Stimulated activated CD8-positive, alpha-beta memory T cell treated with anti-CD3 and anti-CD28 coated beads, Interleukin-12 subunit alpha, Interleukin-12 subunit beta, amount 100 ng/mL, for 1 hour (primary cell): ENCODE data around the gene NTHL1.

Experiments used
- DNase-seq: peaks from one replicate; pipeline ENCODE4 v3.0.0-alpha.2; 2020; ENCODE audit warnings: low read depth

Gene NTHL1

DNA sequence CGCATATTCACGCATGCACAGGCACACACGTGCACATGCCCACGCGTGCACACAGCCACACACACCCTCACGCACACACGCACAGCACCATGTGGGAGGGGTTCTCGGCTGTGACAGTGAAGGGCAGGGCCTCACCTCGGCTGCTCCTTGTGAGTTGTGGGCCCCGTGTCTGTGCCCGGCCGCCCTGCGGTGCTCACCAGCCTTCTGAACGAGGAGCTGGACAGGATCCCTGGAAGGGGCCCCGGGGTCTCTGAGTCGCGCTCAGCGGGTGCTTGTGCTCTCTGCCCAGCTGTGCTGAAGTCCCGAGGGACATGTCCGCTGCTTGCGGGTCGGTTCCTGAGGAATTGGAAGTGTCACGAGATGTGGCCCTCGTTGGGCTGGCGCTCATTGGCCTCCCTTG lies 16.2 kb upstream of the NTHL1 start:
- DNase-seq: no peak

DNA sequence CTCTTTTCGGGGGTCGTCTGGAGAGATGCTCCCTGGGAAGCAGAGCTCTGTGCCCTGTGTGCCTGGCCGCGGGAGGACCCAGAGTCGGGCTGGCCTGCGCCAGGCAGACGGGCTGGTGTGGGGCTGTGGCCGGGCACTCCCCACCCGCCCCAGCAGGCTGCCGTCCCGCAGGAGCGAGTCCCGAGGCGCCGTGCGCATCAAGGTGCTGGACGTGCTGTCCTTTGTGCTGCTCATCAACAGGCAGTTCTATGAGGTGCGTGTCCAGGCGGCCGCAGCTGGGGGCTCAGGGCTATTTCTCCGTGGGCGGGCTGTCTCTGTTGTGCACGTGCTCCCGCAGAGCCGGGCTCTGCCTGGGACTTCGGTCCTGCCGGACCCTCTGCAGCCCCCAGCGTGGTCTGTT lies 15.2 kb upstream of the NTHL1 start:
- DNase-seq: no peak

DNA sequence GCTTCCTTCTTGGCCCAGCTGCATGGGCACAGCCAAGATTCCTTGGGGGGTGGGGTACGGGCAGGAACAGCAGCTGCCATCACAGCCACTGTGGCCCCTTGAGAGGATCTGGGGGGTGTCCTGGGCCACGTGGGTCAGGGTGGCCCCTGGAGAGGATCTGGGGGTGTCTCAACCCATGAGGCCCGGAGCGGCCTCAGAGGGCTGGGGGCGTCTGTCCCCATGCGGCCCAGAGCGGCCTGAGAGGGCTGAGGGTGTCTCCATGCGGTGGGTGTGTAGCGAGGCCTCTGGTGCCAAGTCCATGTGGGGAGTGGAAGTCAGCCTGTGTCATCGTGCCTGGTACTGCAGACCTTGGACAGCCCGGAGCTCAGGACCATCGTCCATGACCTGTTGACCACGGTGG lies 13.9 kb upstream of the NTHL1 start:
- no peak for DNase-seq

DNA sequence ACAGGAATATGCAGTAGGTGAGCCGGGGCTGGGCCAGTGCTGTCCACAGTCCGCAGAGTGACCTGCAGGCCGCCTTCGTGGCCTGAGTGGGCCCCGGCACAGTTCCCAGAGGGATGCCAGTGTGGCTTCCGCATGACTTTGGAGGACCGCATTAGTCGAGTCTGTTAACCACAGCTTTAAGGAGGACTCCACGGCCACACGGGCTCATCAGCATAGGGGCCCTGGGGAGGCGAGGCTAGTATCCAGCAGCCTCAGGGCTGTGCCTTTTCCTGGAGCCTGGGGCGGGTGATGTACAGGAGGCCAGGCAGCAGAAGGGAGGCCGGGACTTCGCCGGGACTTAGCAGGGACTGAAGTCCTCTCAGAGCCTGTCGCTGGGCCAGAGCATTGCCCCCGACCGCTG lies 13.4 kb upstream of the NTHL1 start:
- DNase-seq: no peak

DNA sequence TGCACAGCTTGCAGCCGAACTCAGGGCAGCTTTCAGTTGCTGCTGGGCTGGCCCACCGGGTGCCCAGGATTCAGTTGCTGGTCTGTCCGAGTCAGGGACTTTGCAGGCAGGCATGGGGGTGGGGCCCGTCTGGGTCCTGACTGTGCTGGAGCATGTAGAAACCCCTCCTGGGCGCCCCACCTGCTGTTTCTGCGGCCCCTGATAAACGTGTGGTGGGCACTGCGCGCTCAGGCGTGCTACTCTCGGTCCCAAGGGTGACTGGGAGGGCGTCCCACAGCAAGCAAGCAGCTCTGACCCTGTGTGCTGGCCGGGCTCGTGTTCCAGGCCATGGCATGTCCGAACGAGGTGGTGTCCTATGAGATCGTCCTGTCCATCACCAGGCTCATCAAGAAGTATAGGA lies 12.7 kb upstream of the NTHL1 start:
- DNase-seq: no peak

DNA sequence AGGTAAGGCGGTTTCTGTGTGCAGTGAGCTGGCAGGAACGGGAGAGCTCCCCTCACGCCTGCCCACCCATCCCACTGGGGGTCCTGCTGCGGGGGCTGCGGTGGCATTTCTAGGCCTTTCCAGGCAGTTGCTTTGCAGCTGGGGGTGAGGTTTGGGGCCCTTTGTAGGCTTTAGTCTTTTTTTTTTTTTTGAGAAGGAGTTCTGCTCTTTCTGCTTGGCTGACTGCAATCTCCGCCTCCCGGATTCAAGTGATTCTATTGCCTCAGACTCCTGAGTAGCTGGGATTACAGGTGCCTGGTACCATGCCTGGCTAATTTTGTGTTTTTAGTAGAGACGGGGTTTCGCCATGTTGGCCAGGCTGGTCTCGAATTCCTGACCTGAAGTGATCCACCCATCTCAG lies 11.2 kb upstream of the NTHL1 start:
- DNase-seq: no peak

DNA sequence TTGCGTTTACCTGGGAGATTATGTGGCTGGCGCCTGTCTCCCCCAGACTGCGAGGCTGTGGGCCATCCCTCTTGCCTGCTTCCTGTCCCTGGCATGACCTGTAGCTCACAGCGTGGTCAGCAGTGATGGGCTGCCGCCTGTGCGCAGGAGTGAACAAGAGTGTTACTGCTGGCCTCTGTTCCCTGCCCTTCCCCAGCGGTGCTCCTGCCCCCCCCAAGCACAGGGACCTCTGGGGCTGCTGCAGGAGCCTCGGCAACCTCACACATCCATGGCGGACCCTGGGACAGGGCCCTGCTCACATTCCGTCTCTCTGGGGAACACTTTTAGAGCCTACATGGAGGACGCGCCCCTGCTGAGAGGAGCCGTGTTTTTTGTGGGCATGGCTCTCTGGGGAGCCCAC lies 10.8 kb upstream of the NTHL1 start:
- no peak for DNase-seq

DNA sequence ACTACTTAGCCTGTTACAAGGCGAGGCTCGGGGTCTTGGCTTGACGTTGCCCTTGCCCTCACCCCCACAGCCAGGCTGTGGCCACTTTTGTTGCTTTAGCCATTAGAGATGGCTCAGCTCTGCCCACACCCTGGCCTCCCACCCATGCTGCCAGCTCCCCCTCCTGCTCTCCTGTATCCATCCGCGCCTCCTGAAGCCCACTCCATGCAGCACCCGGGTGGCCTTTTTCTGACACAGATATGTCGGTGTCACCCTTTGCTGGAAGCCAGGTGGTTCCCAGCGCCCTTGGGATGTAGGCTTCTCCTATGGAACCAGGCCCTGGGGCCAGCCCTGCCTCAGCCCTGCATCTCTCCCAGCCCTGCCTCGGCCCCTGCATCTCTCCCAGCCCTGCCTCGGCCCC lies 9.8 kb upstream of the NTHL1 start:
- DNase-seq: no peak

DNA sequence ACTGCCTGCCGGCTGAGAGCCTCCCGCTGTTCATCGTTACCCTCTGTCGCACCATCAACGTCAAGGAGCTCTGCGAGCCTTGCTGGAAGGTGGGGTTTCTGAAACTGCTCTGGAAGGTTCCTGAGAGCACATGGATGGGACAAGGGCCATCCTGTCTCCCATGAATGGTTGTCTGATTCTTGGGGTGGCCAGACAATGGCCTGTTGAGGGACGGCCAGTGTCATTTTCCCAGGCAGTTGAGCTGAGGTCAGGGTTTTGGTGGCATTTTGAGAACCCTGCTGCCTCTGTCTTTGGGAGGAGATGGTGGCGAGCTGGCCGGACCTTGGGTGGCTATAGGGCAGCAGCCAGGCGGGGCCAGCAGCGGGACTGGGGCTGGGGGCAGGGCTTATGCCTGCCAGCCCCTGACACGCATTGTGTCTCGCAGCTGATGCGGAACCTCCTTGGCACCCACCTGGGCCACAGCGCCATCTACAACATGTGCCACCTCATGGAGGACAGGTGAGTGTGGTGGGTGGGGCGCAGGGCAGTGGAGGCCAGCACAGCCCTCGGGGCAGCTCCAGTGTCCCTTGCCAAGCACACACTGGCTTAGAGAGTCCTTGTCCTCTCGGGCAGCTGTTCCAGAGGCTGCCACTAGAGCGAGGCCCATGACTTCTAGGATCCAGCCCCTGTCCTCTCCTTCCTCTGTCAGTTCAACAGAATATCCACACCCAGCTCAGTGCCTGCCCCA lies 9.2 kb upstream of the NTHL1 start:
- DNase-seq: no peak

DNA sequence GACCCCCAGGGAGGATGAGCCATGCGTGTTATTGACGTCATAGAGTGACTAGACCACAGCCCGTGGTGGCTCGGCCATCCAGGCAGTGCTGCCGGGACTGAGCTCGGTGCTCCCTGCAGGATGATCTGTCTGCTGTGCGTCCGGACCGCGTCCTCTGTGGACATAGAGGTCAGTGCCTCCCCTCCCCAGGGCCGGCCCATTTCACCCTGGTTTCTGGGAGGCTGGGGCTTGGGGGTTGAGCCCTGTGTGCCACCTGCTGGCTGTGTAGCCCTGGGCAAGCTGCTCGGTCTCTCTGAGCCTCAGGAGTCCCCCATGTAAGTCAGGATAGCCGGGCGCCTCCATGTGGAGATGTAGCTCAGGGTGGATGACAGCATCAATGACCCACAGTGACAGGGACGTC lies 8.4 kb upstream of the NTHL1 start:
- DNase-seq: no peak

DNA sequence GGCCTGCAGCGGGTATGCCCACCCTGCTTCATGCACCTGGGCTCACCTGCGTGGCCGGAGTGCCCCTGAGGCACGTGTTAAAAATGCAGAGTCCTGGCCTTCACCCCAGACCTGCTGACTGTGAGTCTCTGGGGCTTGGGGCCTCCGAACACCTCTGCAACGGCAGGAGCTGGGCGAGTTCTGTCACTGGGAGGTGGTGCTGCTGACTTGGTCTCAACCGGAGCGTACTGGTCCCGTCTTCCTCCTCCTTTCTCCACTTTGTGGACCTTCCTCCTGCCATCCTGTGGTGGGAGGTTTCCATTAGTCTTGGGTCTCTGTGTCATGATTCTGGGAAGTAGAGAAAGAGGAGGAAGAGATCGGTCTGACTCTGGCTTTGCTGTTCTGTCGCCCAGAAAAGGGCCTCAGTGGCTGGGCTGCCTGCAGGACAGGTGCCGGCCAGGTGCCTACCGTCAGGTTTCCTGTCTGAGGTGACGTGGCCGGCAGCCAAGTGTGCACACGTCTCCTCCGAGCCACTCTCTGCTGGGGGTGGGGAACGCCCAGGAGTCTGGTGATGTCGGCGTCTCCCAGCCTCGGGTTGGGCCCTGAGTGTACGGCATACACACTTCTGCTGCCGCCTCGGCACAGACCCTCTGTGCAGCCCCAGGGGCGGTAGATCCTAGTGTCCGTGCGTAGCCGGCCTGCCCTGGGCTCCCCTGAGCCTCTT lies 7.1 kb upstream of the NTHL1 start:
- no peak for DNase-seq

DNA sequence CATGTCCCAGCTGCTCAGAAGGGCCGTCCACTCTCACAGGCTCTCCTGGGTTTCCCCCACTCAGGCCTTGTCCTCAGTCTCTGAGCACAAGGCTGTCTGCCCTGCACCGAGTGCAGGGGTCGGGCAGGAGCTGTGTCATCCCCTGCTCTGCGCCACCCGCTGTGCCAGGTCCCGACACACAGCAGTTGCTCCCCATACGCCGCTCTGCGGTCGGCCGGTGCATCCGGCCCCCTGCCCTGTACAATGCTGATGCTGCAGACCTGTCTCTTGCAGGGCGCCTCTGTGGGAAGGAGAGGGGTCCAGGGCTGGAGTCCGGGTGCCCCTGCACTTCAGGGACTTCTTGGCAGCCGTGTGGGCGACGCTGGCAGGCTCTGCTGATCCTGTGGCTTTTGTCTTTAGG lies 6.3 kb upstream of the NTHL1 start:
- no peak for DNase-seq

DNA sequence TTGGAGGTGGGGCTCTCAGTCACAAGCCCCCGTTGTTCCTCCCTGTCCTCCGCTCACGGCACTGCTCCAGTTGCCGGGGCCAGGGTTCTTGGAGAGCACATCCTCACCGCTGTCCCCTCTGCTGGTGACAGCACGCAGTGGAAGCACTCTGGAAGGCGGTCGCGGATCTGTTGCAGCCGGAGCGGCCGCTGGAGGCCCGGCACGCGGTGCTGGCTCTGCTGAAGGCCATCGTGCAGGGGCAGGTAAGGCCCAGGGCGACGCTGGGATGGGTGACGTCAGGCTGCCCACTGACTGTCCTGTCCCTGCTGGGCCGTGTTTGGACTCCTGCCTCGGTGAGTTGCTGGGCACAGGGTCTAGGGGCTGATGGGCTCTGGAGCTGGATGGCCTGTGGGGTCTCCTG lies 5.6 kb upstream of the NTHL1 start:
- no peak for DNase-seq

DNA sequence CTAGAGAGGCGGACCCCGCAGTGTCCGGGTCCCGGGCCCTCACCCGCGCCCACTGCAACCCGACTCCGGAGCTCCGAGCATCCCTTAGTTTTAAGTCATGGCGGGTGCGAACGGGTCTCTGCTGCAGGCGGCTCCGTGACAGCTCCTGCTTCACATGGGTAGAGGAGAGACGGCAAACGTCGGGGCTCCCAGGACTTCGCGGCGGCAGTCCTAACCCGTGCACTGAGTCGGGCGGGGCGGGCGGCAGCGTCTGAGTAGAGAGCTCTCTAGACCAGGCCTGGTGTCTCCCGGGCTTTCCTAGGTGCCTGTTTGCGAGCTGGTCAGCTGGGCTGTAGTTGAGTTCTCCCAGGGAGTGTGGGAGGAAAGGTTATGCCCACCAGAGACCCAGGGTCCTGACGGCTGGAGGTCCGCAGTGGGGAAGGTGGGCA lies 496 bp upstream of the NTHL1 start:
- DNase-seq: no peak

DNA sequence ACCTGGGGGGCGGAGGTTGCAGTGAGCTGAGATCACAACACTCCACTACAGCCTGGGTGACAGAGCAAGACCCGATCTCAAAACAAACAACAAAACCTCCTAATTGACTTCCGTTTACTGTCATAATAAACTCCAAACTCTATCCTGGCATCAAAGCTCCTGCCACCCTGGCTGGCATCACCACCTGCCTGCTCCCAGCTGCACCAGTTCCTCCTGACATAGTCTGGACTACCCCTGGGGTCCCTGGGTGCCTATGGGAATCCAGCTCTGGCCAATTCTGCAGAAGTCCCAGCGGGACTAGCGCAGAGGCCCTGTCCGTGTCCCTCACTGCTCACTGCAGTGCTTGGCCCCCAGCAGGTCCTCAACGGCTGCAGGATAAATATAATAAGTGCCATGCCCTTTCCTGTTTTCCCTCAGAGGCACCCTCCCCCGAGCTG lies 723 bp downstream of the NTHL1 start:
- no peak for DNase-seq

DNA sequence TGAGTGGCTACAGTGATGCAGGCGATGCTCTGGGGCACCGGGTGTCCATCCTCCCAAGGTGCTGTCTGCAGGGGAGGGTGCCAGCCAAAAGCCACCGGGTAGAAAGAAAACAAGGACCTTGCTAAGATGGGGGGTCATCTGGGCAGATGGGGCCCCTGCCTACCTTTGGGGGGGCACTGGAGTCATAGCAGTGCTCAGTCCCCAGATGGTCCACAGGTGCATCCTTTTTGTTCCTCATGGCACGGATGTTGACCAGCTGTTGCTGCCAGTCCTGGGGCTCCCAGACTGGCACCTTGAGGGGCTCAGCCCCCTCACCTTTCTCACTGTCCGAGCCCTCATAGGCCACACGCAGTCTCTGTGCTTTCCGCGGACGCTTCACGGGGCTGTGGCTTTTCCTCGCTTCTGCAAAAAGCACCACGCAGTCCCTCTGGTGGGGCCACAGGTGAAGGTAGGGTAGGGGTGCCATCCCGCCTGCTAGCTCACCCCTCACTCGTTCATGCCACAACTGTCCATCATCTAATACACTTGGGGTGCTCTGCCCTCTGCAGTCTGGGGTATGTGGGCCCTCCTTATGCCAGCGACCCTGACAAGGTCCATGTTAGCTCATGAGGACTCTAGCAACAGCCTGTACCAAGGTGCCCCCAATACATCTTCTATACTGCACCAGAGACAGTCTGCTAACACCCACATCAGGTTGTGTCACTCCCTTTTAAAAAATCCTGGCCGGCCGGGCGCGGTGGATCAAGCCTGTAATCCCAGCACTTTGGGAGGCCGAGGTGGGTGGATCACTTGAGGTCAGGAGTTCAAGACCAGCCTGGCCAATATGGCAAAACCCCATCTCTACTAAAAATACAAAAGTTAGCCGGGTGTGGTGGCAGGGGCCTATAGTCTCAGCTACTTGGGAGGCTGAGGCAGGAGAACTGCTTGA lies 1.4 kb downstream of the NTHL1 start:
- no peak for DNase-seq

DNA sequence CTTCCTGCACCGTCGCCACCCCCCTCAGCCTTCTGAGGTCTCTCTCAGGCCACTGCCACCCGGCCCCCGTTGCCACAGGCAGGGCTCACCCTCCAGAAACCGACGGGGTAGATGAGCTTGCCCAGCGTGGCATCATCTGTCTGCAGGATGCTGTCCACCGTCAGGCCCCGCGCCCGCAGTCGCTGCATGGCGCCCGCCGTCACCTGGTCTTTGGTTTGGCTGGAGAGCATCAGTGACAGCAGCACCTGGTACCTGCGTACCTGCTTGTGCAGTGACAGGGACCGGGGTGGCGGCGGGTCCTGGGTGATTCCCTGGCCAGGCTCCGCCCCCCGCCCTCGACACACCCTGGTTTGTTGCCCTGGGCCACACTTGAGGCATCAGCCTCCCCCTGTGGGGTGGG lies 3.1 kb downstream of the NTHL1 start:
- no peak for DNase-seq

DNA sequence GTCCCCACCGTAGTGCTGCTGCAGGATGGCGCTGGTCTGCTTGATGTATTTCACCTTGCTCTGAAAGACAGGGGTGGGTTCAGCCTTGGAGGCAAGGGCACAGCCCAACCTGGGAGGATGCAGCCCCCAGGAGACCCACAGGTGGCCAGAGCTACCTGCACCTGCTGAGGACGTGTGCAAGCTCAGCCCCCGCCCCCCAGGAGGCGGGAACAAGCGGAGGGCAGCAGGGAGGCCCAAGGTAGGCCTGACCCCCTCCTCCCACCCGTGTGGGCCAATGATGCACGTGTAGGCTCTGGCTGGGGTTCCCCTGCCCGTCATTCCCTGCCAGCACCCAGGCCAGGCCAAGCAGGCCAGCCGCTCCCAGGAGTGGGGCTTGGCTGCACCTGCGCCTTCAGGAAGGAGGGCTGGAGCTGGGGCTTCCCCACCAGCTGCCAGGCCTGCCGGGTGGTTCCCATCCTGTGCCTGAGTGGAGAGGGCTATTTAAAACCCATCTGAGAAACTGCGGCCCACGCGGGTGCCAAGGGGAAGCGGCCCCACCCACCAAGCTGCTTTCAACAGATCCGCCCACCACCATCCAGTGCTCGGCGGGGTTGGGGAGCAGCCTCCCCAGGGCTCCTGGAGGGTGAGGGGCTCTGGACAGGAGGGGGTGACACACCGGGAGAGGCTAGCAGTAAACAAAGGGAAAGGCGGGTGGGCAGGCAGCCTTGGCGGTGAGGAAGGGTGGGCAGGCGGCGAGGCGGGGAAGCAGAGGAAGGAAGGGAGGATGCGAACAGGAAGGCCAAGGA lies 3.8 kb downstream of the NTHL1 start:
- no peak for DNase-seq

DNA sequence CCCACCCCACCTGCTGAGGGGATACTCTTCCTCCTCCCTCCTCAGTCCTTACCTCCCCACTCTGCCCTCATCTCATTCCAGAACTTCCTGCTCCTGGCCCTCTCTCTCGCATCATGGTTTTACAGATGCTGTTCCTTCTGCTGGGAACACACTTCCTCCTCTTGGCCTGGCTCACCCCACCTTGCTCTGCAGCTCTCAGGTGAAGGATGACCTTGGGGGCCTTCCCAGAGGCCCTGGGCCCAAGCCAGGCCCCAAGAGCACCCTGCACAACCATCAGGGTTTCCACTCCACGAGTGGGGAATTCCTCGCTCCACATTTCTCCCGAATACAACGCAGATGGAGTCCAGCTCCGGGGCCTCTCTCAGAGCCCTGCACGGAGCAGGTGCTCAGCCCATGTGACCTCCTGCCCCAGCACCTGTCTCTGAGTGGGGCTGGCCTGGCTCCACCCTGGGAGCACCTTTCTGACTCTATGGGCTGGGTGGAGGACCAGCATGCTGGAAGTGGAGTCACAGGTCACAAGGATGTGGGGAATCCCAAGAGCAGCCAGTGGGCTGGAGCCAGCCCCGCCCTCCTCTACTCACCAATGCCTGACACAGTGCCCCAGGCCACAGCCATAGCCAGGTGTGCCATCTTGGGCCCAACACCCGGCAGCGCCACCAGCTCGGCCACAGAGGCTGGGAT lies 4.5 kb downstream of the NTHL1 start:
- no peak for DNase-seq

DNA sequence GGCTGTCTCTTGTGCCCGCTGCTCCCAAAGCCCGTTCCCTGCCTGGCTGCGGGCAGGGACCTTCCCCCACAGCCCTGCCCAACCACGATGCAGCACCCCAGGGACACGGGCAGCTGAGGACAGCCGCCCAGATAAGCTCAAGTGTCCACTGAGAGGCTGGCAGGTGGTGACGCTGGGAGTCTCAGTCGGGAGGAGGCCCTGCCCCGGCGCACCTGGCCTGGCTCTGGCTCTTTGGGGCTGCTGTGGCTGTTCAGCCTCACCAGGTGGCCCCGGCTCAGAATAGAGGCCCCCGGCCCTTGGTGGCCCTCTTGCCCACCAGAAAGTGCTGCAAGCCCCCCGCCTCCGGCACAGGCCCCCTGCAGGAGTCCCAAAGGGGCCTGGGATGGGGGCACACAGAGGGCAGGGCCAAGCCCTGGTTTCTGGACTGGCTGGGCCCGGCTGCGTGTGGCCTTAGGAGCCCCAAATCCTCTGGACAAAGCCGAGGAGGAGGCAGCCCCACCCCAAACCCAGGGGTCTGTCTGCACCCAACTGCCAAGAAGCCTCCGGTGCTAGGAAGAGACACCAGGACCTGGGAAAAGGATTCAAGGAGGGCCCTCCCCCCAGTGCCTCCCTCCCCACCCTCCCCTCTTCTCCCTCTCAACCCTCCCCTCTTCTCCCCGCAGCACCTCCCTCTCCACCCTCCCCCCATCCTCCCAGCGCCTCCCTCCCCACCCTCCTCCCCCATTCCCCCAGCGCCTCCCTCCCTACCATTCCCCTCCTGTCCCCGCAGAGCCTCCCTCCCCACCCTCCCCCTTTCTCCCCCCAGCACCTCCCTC lies 5.3 kb downstream of the NTHL1 start:
- no peak for DNase-seq
